Measurements from ENCODE around the gene IRF2BP2. TPM values are rescaled to one million over a fixed set of nuclear protein-coding genes. Genes with fewer than 3 reads are reported as not detected.

IRF2BP2 gene
- total and polyA plus RNA-seq, 2 of the 13 experiments (the other 11 are each of a cell fraction or from before 2014, with no cell fraction given): 140 to 147 TPM

- TF ChIP-seq, protein P1, sequence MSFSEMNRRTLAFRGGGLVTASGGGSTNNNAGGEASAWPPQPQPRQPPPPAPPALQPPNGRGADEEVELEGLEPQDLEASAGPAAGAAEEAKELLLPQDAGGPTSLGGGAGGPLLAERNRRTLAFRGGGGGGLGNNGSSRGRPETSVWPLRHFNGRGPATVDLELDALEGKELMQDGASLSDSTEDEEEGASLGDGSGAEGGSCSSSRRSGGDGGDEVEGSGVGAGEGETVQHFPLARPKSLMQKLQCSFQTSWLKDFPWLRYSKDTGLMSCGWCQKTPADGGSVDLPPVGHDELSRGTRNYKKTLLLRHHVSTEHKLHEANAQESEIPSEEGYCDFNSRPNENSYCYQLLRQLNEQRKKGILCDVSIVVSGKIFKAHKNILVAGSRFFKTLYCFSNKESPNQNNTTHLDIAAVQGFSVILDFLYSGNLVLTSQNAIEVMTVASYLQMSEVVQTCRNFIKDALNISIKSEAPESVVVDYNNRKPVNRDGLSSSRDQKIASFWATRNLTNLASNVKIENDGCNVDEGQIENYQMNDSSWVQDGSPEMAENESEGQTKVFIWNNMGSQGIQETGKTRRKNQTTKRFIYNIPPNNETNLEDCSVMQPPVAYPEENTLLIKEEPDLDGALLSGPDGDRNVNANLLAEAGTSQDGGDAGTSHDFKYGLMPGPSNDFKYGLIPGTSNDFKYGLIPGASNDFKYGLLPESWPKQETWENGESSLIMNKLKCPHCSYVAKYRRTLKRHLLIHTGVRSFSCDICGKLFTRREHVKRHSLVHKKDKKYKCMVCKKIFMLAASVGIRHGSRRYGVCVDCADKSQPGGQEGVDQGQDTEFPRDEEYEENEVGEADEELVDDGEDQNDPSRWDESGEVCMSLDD (CRISPR knock-in tag; IDR thresholded peaks at IDR 0.05; ENCODE audit: borderline replicate concordance): peak; percentile 46; the same call in 1 of the 2 replicates
- TF ChIP-seq RBFOX2 (IDR thresholded peaks at IDR 0.05; ENCODE audit: low read depth, low read length) (no peak), RXRB (CRISPR knock-in tag; IDR thresholded peaks at IDR 0.05; ENCODE audit: borderline replicate concordance) (peak; percentile 96), KLF6 (CRISPR knock-in tag; IDR thresholded peaks at IDR 0.05) (peak; percentile 94; the same call in 1 of the 2 replicates), ZNF34 (CRISPR knock-in tag; IDR thresholded peaks at IDR 0.05; ENCODE audit: borderline replicate concordance) (no peak), ZNF264 (CRISPR knock-in tag; IDR thresholded peaks at IDR 0.05) (peak; percentile 30; the same call in 1 of the 2 replicates), ATM (IDR thresholded peaks at IDR 0.05; ENCODE audit: borderline replicate concordance) (no peak), ZNF678 (CRISPR knock-in tag; IDR thresholded peaks at IDR 0.05) (no peak), NR2F6 (IDR thresholded peaks at IDR 0.05) (peak; percentile 87), NR2F6 (CRISPR knock-in tag; IDR thresholded peaks at IDR 0.05) (peak; percentile 79), HES4 (CRISPR knock-in tag; IDR thresholded peaks at IDR 0.05; ENCODE audit: borderline replicate concordance) (no peak), HDAC2 (CRISPR knock-in tag; IDR thresholded peaks at IDR 0.05) (peak; percentile 98), ZSCAN22 (CRISPR knock-in tag; IDR thresholded peaks at IDR 0.05) (0 out of 2 replicates have a peak, but pooled peaks have one; percentile 5), ZFP36L2 (CRISPR knock-in tag; IDR thresholded peaks at IDR 0.05) (peak; percentile 69; the same call in 1 of the 2 replicates), MIXL1 (CRISPR knock-in tag; IDR thresholded peaks at IDR 0.05) (peak; percentile 93), SALL2 (CRISPR knock-in tag; IDR thresholded peaks at IDR 0.05) (peak; percentile 68; the same call in 1 of the 2 replicates), POLR2AphosphoS2 (IDR thresholded peaks at IDR 0.05; ENCODE audit: low read depth, low read length) (no peak), TFDP1 (CRISPR knock-in tag; IDR thresholded peaks at IDR 0.05; ENCODE audit: borderline replicate concordance) (peak; percentile 57; the same call in 1 of the 2 replicates), ZBTB33 (CRISPR knock-in tag; IDR thresholded peaks at IDR 0.05) (peak; percentile 51; the same call in 1 of the 2 replicates), ZBTB8A (CRISPR knock-in tag; IDR thresholded peaks at IDR 0.05; ENCODE audit: borderline replicate concordance, low read depth) (peak; percentile 18; the same call in 1 of the 2 replicates), KDM3A (CRISPR knock-in tag; IDR thresholded peaks at IDR 0.05; ENCODE audit: low read depth) (peak; percentile 61; the same call in 1 of the 2 replicates), MXI1 (IDR thresholded peaks at IDR 0.05; ENCODE audit: borderline replicate concordance, low read depth, low read length) (peak; percentile 57; the same call in 1 of the 3 replicates), ATF1 (CRISPR knock-in tag; IDR thresholded peaks at IDR 0.05) (peak; percentile 79), ZNF782 (CRISPR knock-in tag; IDR thresholded peaks at IDR 0.05; ENCODE audit: borderline replicate concordance) (0 out of 2 replicates have a peak, but pooled peaks have one; percentile 55)
- TF ChIP-seq, protein P2, sequence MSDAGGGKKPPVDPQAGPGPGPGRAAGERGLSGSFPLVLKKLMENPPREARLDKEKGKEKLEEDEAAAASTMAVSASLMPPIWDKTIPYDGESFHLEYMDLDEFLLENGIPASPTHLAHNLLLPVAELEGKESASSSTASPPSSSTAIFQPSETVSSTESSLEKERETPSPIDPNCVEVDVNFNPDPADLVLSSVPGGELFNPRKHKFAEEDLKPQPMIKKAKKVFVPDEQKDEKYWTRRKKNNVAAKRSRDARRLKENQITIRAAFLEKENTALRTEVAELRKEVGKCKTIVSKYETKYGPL (CRISPR knock-in tag; IDR thresholded peaks at IDR 0.05): no peak
These were observed 2.6 kb upstream of the IRF2BP2 start (continued) for GRCh38 chr1:234612352-234613127.

All from HepG2 (cell line).